Measurements from ENCODE around the gene ATF4.

The ATF4 gene

DNA sequence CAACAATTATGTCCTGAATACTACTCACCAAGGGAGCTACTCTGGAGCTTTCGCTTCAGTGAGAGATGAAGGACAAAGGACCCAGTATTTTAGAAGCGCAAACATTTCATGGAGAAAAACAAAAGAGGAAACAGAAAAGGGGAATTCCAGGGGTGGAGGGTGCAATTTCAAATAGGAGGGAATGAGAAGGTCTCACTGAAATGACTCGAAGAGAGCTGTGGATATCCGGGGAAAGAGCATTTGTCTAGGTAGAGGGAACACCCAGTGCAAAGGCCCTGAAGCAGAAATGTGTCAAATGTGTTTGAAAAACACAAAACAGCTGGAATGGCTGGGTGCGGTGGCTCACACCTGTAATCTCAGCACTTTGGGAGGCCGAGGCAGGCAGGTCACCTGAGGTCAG lies 9.8 kb downstream of the ATF4 start:
- Histone ChIP-seq H3K4me3 (ENCODE audit: low read depth, low read length) (no peak overlapping the region), H3K27ac (ENCODE audit: low read depth, low read length) (no peak overlapping the region), H2AFZ (ENCODE audit: low read length, unreplicated experiment) (no peak overlapping the region), H3K27me3 (ENCODE audit: insufficient read depth, low read length) (no peaks in the 10 kb centered on the region), H3K4me1 (ENCODE audit: control insufficient read depth, insufficient read depth, low read length, unreplicated experiment) (peaks cover 15% of the 10 kb centered on the region), H3K79me2 (ENCODE audit: control insufficient read depth, insufficient read depth, low read length, unreplicated experiment) (peaks cover 18% of the 10 kb centered on the region), H3K36me3 (ENCODE audit: insufficient read depth, low read length) (no peaks in the 10 kb centered on the region)

DNA sequence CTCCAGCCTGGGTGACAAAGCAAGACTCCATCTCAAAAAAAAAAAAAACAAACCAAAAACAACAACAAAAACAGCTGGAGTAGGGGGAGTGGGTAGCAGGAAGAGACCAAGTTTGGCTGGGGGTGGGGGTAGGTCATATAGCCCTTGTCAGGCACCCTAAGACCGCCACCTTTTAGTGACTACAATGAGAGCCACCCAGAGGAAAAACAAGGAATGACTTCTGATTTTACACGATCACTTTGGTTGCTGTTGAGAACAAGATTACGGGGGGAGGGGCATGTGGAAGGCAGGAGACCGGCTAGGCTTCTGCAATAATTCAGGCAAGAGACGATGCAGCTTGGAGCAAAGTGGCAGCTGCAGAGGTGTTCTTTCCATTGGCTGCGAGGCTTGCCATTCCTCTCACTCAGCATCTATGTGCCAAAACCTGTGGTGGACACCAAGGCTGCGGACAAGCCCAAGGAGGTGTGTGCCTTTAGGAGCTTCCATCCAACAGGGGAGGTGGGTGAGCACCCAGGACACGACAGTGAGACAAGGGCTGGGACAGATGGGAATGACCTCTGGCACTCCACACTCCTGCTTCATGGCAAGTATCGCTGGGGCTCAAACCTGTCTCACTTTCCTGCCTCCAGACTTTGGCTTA lies 10.4 kb downstream of the ATF4 start:
- H3K4me1 ChIP-seq (ENCODE audit: control insufficient read depth, insufficient read depth, low read length, unreplicated experiment): peaks cover 15% of the 10 kb centered on the region
- H2AFZ ChIP-seq (ENCODE audit: low read length, unreplicated experiment): no peak overlapping the region
- no peaks in the 10 kb centered on the region for H3K36me3 ChIP-seq (ENCODE audit: insufficient read depth, low read length)
- no peaks in the 10 kb centered on the region for H3K27me3 ChIP-seq (ENCODE audit: insufficient read depth, low read length)
- H3K79me2 ChIP-seq (ENCODE audit: control insufficient read depth, insufficient read depth, low read length, unreplicated experiment): peaks cover 18% of the 10 kb centered on the region
- H3K27ac ChIP-seq (ENCODE audit: low read depth, low read length): no peak overlapping the region
- peak overlapping the region; percentile 98; the same call in 1 of the 2 replicates for H3K4me3 ChIP-seq (ENCODE audit: low read depth, low read length)

GRCh38 chr22:39532215-39533073 lies 12.1 kb downstream of the ATF4 start, which contains the start of gene RPS19BP1:
TSS of gene RPS19BP1 (minus strand) at chr22:39532748. CDS start at chr22:39532738, 10 bp downstream.
- H3K4me3 ChIP-seq (ENCODE audit: low read depth, low read length): peak within 1 kb of the TSS; percentile 98
- H3K4me1 ChIP-seq (ENCODE audit: control insufficient read depth, insufficient read depth, low read length, unreplicated experiment): peaks cover 15% of the 10 kb centered on the region
- H3K27ac ChIP-seq (ENCODE audit: low read depth, low read length): peak within 1 kb of the TSS; percentile 47
- peak within 1 kb of the TSS; percentile 89 for H2AFZ ChIP-seq (ENCODE audit: low read length, unreplicated experiment)
- H3K27me3 ChIP-seq (ENCODE audit: insufficient read depth, low read length): no peaks in the 10 kb centered on the region
- H3K36me3 ChIP-seq (ENCODE audit: insufficient read depth, low read length): no peaks in the 10 kb centered on the region
- H3K79me2 ChIP-seq (ENCODE audit: control insufficient read depth, insufficient read depth, low read length, unreplicated experiment): peaks cover 18% of the 10 kb centered on the region

- H2AFZ ChIP-seq (ENCODE audit: low read length, unreplicated experiment): no peak overlapping the region
- no peak overlapping the region for H3K27ac ChIP-seq (ENCODE audit: low read depth, low read length)
- H3K4me3 ChIP-seq (ENCODE audit: low read depth, low read length): no peak overlapping the region
- peaks cover 13% of the 10 kb centered on the region for H3K4me1 ChIP-seq (ENCODE audit: control insufficient read depth, insufficient read depth, low read length, unreplicated experiment)
- no peaks in the 10 kb centered on the region for H3K27me3 ChIP-seq (ENCODE audit: insufficient read depth, low read length)
- peaks cover 13% of the 10 kb centered on the region for H3K79me2 ChIP-seq (ENCODE audit: control insufficient read depth, insufficient read depth, low read length, unreplicated experiment)
- no peaks in the 10 kb centered on the region for H3K36me3 ChIP-seq (ENCODE audit: insufficient read depth, low read length)
Measured at GRCh38 chr22:39534092-39534506, 13.7 kb downstream of the ATF4 start.

- no peak overlapping the region for H2AFZ ChIP-seq (ENCODE audit: low read length, unreplicated experiment)
- no peaks in the 10 kb centered on the region for H3K27me3 ChIP-seq (ENCODE audit: insufficient read depth, low read length)
- peaks cover 13% of the 10 kb centered on the region for H3K79me2 ChIP-seq (ENCODE audit: control insufficient read depth, insufficient read depth, low read length, unreplicated experiment)
- no peak overlapping the region for H3K27ac ChIP-seq (ENCODE audit: low read depth, low read length)
- H3K4me1 ChIP-seq (ENCODE audit: control insufficient read depth, insufficient read depth, low read length, unreplicated experiment): peaks cover 9% of the 10 kb centered on the region
- no peaks in the 10 kb centered on the region for H3K36me3 ChIP-seq (ENCODE audit: insufficient read depth, low read length)
- H3K4me3 ChIP-seq (ENCODE audit: low read depth, low read length): 0 out of 2 replicates have a peak overlapping the region, but pooled peaks have one; percentile 1
Measured at GRCh38 chr22:39534591-39535356, 14.4 kb downstream of the ATF4 start.

- Histone ChIP-seq H3K79me2 (ENCODE audit: control insufficient read depth, insufficient read depth, low read length, unreplicated experiment) (peaks cover 13% of the 10 kb centered on the region), H3K4me3 (ENCODE audit: low read depth, low read length) (no peak overlapping the region), H3K4me1 (ENCODE audit: control insufficient read depth, insufficient read depth, low read length, unreplicated experiment) (peaks cover 9% of the 10 kb centered on the region), H3K27me3 (ENCODE audit: insufficient read depth, low read length) (no peaks in the 10 kb centered on the region), H2AFZ (ENCODE audit: low read length, unreplicated experiment) (no peak overlapping the region), H3K36me3 (ENCODE audit: insufficient read depth, low read length) (no peaks in the 10 kb centered on the region), H3K27ac (ENCODE audit: low read depth, low read length) (no peak overlapping the region)
Measured at GRCh38 chr22:39535357-39535725, 15.0 kb downstream of the ATF4 start.

DNA sequence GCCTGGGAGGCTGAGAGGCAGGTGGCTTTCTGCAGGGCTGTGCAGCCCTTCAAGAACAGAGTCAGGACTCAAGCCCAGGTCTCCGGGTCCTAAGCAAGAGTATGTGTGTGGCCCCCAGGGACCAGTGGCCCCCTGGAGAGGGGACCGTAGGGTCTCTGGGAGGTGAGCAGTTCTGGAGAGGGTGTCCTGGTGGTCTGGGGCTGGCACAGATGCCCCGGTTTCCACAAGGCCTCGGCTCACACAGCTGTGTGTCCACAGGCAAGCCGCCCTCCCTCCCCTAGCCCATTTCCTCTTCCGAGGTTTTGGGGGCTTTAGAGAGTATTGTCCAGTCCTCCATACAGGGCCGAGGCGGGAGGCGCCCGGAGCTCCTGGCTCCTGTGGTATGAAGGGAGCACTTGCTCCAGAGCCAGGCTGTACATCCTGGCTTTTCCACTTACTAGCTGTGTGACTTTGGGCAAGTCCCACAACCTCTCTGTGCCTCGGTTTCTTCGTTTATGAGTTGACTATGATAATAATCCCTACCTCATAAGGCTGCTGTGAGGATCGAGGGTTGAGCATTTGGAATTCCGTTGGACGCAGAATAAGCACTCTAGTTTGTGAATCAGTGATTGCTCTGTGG lies 15.6 kb downstream of the ATF4 start:
- Histone ChIP-seq H3K79me2 (ENCODE audit: control insufficient read depth, insufficient read depth, low read length, unreplicated experiment) (peaks cover 12% of the 10 kb centered on the region), H2AFZ (ENCODE audit: low read length, unreplicated experiment) (no peak overlapping the region), H3K27me3 (ENCODE audit: insufficient read depth, low read length) (no peaks in the 10 kb centered on the region), H3K27ac (ENCODE audit: low read depth, low read length) (no peak overlapping the region), H3K4me3 (ENCODE audit: low read depth, low read length) (no peak overlapping the region), H3K4me1 (ENCODE audit: control insufficient read depth, insufficient read depth, low read length, unreplicated experiment) (peaks cover 7% of the 10 kb centered on the region), H3K36me3 (ENCODE audit: insufficient read depth, low read length) (no peaks in the 10 kb centered on the region)

- no peaks in the 10 kb centered on the region for H3K27me3 ChIP-seq (ENCODE audit: insufficient read depth, low read length)
- H3K27ac ChIP-seq (ENCODE audit: low read depth, low read length): no peak overlapping the region
- peaks cover 5% of the 10 kb centered on the region for H3K79me2 ChIP-seq (ENCODE audit: control insufficient read depth, insufficient read depth, low read length, unreplicated experiment)
- H2AFZ ChIP-seq (ENCODE audit: low read length, unreplicated experiment): no peak overlapping the region
- H3K4me3 ChIP-seq (ENCODE audit: low read depth, low read length): no peak overlapping the region
- no peaks in the 10 kb centered on the region for H3K36me3 ChIP-seq (ENCODE audit: insufficient read depth, low read length)
- H3K4me1 ChIP-seq (ENCODE audit: control insufficient read depth, insufficient read depth, low read length, unreplicated experiment): peaks cover under 1% of the 10 kb centered on the region
Measured at GRCh38 chr22:39536711-39537110, 16.3 kb downstream of the ATF4 start.

- H3K27me3 ChIP-seq (ENCODE audit: insufficient read depth, low read length): no peaks in the 10 kb centered on the region
- no peaks in the 10 kb centered on the region for H3K4me1 ChIP-seq (ENCODE audit: control insufficient read depth, insufficient read depth, low read length, unreplicated experiment)
- H3K4me3 ChIP-seq (ENCODE audit: low read depth, low read length): no peak overlapping the region
- H3K27ac ChIP-seq (ENCODE audit: low read depth, low read length): no peak overlapping the region
- no peaks in the 10 kb centered on the region for H3K36me3 ChIP-seq (ENCODE audit: insufficient read depth, low read length)
- no peak overlapping the region for H2AFZ ChIP-seq (ENCODE audit: low read length, unreplicated experiment)
- H3K79me2 ChIP-seq (ENCODE audit: control insufficient read depth, insufficient read depth, low read length, unreplicated experiment): no peaks in the 10 kb centered on the region
Measured at GRCh38 chr22:39537975-39538374, 17.6 kb downstream of the ATF4 start.

- no peak overlapping the region for H3K27ac ChIP-seq (ENCODE audit: low read depth, low read length)
- no peaks in the 10 kb centered on the region for H3K79me2 ChIP-seq (ENCODE audit: control insufficient read depth, insufficient read depth, low read length, unreplicated experiment)
- H2AFZ ChIP-seq (ENCODE audit: low read length, unreplicated experiment): no peak overlapping the region
- peaks cover 3% of the 10 kb centered on the region for H3K4me1 ChIP-seq (ENCODE audit: control insufficient read depth, insufficient read depth, low read length, unreplicated experiment)
- no peak overlapping the region for H3K4me3 ChIP-seq (ENCODE audit: low read depth, low read length)
- H3K36me3 ChIP-seq (ENCODE audit: insufficient read depth, low read length): no peaks in the 10 kb centered on the region
- H3K27me3 ChIP-seq (ENCODE audit: insufficient read depth, low read length): peaks cover 10% of the 10 kb centered on the region
Measured at GRCh38 chr22:39543095-39543494, 22.7 kb downstream of the ATF4 start.
